Stimulated activated CD4-positive, alpha-beta T cell treated with anti-CD3 and anti-CD28 coated beads, TNF-alpha, amount 100 ng/mL, for 4 hours (primary cell): Measurements from ENCODE around the gene WDR38.

ENCODE experiments used
- DNase-seq, 3 experiments: peaks; one replicate each; pipeline ENCODE4 v3.0.0-alpha.2; 2020; ENCODE audit warnings: low read depth in 3 of 3

Gene WDR38

GRCh38 chr9:124857533-124858162 is 4.4 kb downstream of the WDR38 start:
- DNase-seq, result no peak

DNA sequence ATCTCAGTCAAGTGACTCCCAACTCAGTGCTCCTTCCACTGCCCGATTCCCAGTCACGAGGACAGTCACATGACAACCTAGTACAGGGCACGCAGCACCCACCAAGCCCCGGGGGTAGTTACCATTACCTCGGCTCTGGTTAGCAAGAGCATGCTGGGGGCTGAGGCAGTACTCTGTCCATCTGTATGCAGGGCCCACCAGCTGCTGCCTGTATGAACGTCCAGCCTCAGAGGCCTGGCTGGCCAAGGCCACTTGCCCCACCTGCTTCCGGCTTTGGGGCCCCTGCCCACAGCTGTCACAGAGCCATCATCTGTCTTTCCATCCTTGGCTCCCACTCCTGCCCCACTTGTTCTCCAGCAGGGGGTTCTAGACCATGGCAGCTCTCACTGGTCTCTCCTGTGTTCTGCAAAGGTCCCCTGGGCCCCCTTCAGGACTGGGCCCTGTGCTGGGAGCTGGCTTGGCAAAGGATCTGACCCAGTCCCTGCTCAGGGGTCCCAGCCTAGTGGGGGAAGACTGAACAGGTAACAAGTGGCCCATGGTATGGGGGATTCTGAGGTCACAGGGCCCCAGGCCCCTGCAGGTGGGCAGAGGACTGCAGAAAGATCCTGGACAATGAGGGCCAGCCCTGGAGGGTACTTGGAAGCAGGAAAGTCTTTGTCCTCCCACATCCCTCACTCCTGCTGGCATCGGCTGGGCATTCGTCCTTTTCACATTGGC is 5.2 kb downstream of the WDR38 start:
- DNase-seq, result no peak

DNA sequence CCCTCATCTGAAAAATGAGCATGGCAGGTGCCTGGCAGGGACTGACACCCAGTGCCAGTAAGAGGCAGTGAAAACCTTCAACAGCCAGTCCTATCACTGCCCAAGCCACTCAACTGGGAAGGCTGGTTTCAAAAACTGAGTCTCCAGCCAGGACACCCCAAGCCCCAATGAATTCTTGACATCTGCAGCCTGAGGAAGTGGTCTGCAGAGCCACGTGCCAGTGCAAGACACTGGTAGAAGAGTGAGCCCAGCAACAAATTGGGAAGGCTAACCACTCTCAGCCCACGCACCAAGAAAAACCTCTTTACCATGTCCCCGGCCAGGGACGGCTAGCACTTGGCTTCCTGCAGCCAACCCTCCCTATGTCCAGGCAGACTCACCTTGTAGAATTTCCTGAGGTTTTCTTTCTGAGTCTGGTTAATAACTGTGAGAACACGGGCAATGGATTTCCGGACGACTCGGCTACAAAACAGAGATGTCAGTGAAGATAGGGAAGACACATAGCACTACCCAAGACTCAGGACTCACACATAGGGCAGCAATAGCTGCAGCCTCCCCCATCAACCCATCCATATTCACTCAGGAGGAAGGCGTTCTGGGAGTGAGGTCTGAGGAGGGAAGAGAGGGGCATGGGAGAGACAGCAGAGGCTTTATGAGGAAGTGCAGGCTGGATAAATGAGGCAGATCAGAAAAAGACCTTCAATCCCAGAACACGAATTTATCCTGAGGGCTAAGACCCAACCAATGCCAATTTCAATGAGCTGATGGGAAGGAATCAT is 6.7 kb downstream of the WDR38 start:
- DNase-seq, result no peak

DNA sequence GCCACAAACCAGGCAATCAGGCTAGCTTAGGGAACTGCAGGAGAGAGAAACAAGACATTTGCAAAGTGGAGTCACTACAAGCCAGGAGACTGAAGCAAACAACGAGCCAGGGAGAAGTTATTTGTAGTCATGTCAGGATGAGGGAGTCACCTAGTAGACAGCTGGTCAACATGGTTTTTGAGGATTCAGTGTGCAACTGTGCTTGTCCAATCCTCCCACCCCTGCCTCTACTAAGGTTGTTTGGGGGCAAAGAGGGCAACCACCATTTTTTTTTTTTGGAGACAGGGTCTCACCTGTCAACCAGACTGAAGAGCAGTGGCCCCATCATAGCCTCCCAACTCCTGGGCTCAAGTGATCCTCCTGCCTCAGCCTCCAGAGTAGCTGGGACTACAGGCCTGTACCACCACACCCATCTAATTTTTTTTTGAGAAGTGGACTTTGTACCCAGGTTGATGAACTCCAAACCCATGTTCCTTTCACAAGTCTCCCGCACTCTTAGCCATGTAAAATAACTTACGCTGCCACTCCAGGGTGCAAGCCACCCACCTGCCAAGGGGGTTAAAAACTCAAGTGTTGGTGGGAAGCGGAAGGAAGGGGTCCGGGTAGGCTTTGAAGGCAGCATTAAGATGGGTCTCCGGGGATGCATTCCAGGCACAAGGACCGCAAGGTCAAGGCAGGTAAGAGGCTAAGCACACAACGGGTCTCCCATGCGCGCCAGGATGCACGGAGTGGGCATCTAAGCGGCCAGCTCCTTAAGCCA is 7.5 kb downstream of the WDR38 start:
- no peak for DNase-seq

DNA sequence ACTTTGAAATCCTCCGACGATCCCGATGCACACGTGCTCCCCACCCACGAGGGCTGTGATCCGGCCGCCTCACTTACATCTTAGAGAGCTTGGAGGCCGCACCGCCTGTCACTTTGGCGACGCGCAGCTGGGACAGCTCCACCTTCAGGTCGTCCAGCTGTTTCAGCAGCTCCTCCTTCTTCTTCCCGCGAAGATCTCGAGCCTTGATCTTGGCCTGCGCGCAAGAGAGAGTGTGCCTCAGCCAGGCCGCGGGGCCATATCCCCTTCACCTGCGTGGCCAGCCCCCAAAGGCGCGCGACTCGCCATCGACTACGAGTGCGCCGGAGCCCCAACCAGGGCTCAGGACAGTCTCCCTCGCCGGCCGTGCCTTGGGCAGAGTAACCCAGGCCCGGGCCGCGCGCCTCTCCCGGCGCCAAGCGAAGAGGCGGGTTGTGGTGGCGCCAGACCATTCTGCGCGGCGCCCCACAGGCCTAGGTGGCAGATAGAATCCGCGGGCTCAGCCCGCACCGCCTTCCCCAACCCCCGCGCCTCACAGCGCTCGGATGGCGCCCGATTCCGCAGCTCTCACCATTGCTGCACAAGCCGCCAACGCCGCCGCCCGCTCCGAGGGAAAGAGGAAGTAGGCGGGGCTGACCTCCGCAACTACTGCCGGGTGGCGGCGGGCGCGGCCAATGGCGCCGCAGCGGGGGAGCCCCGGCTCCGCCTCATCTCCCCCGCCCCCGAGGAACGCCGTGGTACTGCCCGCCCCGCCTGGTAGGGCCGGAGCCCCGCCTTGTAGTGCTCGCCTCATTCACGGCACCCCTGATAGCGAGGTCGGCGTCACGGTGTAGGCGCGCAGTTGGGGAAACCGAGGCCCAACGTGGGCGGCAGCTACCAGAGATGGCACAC is 8.3 kb downstream of the WDR38 start, which contains the start of the genes ARPC5L and RPL35:
Gene ARPC5L (plus strand): TSS at position 789 of the 888 bp plus-strand sequence. CDS start 7,161 bp downstream, outside the sequence.
Gene RPL35 (minus strand): TSS at position 616 of the 888 bp plus-strand sequence. CDS start 45 bp downstream, at position 571.
- peak; percentile 91 to 92 (median 92) for DNase-seq

GRCh38 chr9:124863371-124863871 is 10.2 kb downstream of the WDR38 start:
- no peak for DNase-seq

DNA sequence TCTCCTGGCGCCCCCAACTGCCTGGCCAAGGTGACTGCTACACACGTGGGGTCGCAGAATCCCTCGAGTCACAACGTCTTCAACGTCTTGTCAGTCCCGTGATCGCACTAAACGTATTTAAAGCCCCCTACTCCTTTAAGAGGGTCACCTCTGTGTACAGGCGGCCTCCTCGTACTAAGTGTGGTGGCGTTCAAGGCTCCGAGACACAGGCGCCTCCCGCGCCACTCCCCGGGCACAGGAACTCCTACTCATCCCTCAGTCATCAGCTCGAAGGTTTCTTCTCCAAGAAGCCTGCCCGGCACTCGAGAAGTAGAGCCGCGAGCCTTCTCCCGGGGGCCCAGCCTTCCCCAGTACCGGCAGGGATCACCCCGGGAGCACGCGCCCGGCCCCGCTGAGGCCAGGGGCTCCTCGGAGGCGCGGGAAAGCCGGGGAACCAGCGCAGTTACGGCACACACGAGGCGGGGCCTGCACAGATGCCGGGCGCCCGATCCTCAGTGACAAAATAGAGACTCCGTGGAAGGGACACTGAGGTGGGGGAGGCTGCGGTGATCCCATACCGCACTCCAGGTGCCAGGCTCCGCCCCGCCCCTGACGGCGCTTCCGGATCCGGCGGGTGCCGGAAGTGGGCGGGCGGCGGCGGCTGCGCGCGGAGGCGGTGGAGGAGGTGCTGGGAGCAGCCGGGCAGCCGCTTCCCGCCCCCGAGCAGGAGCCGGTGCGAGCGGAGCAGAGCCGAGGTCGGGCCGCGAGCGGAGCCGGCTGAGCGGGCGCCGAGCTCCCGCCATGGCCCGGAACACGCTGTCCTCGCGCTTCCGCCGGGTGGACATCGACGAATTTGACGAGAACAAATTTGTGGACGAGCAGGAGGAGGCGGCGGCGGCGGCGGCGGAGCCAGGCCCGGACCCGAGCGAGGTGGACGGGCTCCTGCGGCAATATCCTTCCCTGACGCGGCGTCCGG is 15.5 kb downstream of the WDR38 start:
- DNase-seq, result peak; percentile 89 to 92 (median 89)

DNA sequence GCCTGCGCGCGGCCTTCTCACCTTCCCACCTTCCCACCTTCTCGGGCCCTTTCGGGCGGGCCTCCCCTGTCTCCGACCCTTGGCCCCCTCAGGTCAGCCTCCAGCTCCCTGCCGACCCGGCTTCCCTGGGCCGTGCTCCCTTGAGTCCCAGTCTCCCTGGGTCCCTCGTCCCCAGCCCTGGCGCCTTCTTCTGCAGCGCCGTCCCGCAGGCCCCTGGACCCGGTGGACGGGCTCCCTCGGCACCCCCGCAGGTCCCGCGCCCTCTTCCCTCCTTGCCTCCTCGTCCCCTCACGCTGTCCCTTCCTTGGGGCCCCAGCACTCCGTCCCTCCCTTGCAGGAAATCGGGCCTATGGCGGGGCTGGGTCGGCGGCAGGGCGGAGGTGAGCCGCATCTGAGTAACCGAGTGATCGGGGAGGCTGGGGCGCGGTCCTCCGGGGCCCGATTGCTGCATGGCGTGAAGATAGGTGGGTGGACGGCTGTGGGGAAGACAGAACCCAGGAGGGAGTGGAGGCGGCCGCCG is 16.3 kb downstream of the WDR38 start:
- DNase-seq, result peak in 1 of 3 experiments; percentile 22

DNA sequence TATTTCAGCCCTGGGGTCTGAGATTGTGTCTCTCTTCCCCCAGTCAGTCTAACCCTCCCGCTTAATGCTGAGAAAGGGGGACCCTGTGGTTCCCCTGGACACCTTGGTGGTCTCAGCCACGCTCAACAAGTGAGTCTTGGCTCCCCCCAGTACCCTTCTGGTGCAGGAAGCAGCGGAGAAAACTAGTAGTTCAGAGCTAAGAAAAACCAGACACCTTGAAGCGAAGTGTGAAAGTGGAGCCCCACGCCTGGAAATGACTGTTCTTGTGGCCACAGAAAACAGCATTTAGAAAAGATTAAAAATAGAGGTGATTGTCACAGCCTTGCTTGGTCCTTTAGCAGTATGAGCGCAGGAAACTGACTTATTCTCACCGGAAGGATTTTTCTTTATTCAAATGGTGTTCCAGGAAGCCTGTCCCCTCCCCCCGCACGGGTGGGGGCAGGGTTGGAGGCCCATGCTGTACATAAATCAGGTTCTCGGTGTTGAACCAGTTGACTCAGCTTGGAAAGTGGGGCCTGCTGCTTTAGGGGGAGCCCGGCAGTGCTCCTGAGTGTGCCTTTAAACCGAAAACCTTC is 16.8 kb downstream of the WDR38 start:
- peak; percentile 78 to 83 (median 78) for DNase-seq

- DNase-seq, result no peak
Observed at GRCh38 chr9:124870723-124871122, 17.5 kb downstream of the WDR38 start.

DNA sequence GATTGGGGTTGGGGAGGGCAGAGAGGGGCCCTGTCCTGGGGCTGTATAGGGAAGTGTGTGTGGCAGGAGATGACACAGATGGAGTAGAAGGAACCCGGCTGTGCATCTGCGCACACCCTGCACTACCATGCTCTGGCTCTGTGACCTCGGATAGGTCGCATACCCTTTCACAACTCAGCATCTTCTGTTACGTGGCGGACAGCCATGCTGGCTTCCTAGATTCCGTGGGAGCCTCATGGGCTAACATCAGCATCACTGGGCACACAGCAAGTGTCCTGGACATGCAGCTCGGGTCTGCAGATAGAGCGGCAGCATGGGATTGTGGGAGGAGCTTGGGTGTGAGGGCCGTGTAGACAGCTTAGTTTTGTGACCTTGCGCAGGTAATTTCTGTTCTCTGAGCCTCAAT is 17.9 kb downstream of the WDR38 start:
- no peak for DNase-seq

- no peak for DNase-seq
Observed at GRCh38 chr9:124873664-124874063, 20.4 kb downstream of the WDR38 start.

GRCh38 chr9:124875501-124875900 is 22.2 kb downstream of the WDR38 start:
- no peak for DNase-seq

DNA sequence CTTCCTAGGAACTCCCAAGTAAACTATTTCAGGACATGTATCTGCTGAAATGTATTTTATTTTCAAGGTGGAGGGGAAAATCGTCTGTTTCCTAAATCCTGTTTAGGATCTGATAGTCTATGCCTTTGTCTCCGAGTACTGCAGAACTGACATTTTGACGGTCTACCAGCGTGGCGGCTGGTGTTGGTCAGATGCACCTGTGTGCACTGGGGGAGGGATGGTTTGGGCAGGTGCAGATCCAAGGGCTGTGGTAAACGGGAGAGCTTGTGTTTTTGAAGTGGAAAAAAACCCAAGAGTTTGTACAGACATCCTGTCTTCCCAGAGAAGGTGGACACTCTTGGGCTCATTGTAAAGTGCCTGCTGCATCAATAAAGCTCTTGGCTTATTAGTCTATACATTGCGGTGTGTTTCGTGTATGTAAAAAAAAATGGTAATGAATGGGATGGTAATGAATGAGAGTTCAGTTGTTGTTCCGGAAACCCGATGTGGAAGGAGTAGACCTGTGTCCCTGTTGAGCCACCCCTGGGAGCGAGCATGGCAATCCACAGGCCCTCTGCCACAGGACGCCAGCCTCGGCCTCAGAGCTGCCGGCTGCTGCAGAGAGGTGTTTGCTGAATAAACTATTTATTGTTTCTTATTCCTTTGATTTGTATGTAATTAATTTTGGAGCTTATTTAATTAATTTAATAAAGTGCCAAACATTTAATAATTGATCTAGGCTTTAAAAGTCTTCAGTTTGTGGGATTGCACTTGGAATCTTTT is 23.9 kb downstream of the WDR38 start:
- DNase-seq, result no peak

- no peak for DNase-seq
Observed at GRCh38 chr9:124878021-124878420, 24.8 kb downstream of the WDR38 start.

- DNase-seq, result no peak
Observed at GRCh38 chr9:124878518-124878917, 25.3 kb downstream of the WDR38 start.

DNA sequence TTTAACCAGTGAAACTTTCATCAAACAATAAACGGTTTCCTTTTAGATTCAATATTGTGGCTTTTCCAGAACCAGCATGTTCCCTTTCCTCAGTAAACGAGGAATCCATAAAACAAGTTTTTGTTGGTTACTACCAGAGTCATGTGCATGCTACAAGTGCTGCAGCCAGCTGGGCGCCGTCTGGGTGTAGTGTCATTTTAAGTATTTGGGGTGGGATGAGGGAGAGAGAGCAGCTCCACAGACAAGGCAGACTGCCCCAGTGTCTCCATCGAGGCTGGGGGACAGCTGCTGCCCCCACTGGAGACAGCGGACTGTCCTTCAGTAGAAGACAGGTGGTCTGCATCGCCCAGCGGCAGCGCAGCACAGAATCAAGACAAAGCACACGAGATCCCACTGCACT is 26.0 kb downstream of the WDR38 start:
- no peak for DNase-seq

GRCh38 chr9:124880501-124880900 is 27.2 kb downstream of the WDR38 start:
- DNase-seq, result no peak
